DMS 273 (cell line): ENCODE data around the gene FAM89B.

Experiments
- DNase-seq: peaks from one replicate; lab custom pipeline; 2025; ENCODE audit not compliant: unreplicated experiment; lab: John Stamatoyannopoulos, UW

FAM89B gene

GRCh38 chr11:65538915-65539743 lies 33.2 kb upstream of the FAM89B start:
- no peak for DNase-seq

- peak; percentile 78 for DNase-seq
Observed at GRCh38 chr11:65539744-65540289, 32.5 kb upstream of the FAM89B start.

- peak; percentile 91 for DNase-seq
Observed at GRCh38 chr11:65540290-65541092, 31.8 kb upstream of the FAM89B start.

GRCh38 chr11:65541093-65541982 lies 31.0 kb upstream of the FAM89B start:
- no peak for DNase-seq

- DNase-seq = no peak
Observed at GRCh38 chr11:65542738-65543390, 29.5 kb upstream of the FAM89B start.

GRCh38 chr11:65545853-65546216 lies 26.5 kb upstream of the FAM89B start:
- no peak for DNase-seq

- peak; percentile 86 for DNase-seq
Observed at GRCh38 chr11:65546217-65546958, 25.9 kb upstream of the FAM89B start.

- DNase-seq = no peak
Observed at GRCh38 chr11:65547446-65548125, 24.8 kb upstream of the FAM89B start.

GRCh38 chr11:65548395-65548794 lies 23.9 kb upstream of the FAM89B start:
- no peak for DNase-seq

- DNase-seq = no peak
Observed at GRCh38 chr11:65549096-65549495, 23.2 kb upstream of the FAM89B start.

GRCh38 chr11:65551572-65552387 lies 20.6 kb upstream of the FAM89B start:
- DNase-seq = peak; percentile 65

- no peak for DNase-seq
Observed at GRCh38 chr11:65552388-65552951, 19.9 kb upstream of the FAM89B start.

- DNase-seq = no peak
Observed at GRCh38 chr11:65553301-65554001, 18.9 kb upstream of the FAM89B start.

GRCh38 chr11:65554057-65554818 lies 18.1 kb upstream of the FAM89B start:
- no peak for DNase-seq

- no peak for DNase-seq
Observed at GRCh38 chr11:65554842-65555430, 17.4 kb upstream of the FAM89B start.

GRCh38 chr11:65555693-65556231 lies 16.6 kb upstream of the FAM89B start:
- DNase-seq = no peak
